Measurements from ENCODE around the gene EVA1A. TPM values are rescaled to one million over a fixed set of nuclear protein-coding genes. Genes with fewer than 3 reads are reported as not detected.

The EVA1A gene
- polyA plus RNA-seq, 3 donors: not detected

GRCh38 chr2:75527676-75528075 is 33.1 kb downstream of the EVA1A start:
- Mint-ChIP-seq H3K27ac (no peak overlapping the region), H3K4me3 (no peak overlapping the region), H3K27me3 (ENCODE audit: low read depth in 3 of 3) (peaks cover 0 to 3% (median 2%) of the 10 kb centered on the region in 3 donors), H3K36me3 (no peaks in the 10 kb centered on the region), H3K4me1 (no peaks in the 10 kb centered on the region), H3K9me3 (peaks cover 0 to 5% (median 0%) of the 10 kb centered on the region in 7 donors)
- Histone ChIP-seq H3K27ac (ENCODE audit: low read depth in 1 of 2, low read length in 2 of 2) (no peak overlapping the region), H3K4me1 (ENCODE audit: control insufficient read depth in 1 of 2, insufficient read depth in 2 of 2, low read length in 2 of 2) (no peaks in the 10 kb centered on the region), H3K9ac (ENCODE audit: insufficient read depth, low read length, poor library complexity, severe bottlenecking) (no peak overlapping the region), H3K27me3 (ENCODE audit: control insufficient read depth in 2 of 2, insufficient read depth in 2 of 2, low read length in 2 of 2) (no peaks in the 10 kb centered on the region), H2AFZ (ENCODE audit: insufficient read depth, low read depth, low read length, poor library complexity, severe bottlenecking) (no peak overlapping the region), H3K36me3 (replicated peaks in 1 of 2; ENCODE audit: control insufficient read depth in 1 of 2, insufficient read depth in 2 of 2, low read length in 2 of 2) (no peaks in the 10 kb centered on the region), H3K4me2 (replicated peaks; ENCODE audit: extremely low read depth, low read length, poor library complexity, severe bottlenecking) (no peak overlapping the region), H4K20me1 (ENCODE audit: insufficient read depth, low read length) (no peaks in the 10 kb centered on the region), H3K4me3 (replicated peaks in 1 of 3; ENCODE audit: low read depth in 2 of 3, low read length in 3 of 3) (no peak overlapping the region), H3K9me3 (replicated peaks in 1 of 2; ENCODE audit: control insufficient read depth in 1 of 2, insufficient read depth in 1 of 2, low read length in 2 of 2) (no peaks in the 10 kb centered on the region), H3K79me2 (ENCODE audit: insufficient read depth, low read length) (no peaks in the 10 kb centered on the region)
- DNase-seq: no peak
- TF ChIP-seq CTCF (IDR thresholded peaks at IDR 0.05): no peak
- intact Hi-C loops (cut with micrococcal nuclease): no loop called here
- WGBS (ENCODE audit: insufficient coverage): no CpG with 5 or more reads among the region's 1 CpG

GRCh38 chr2:75526842-75527241 is 33.9 kb downstream of the EVA1A start:
- Histone ChIP-seq H2AFZ (ENCODE audit: insufficient read depth, low read depth, low read length, poor library complexity, severe bottlenecking) (no peak overlapping the region), H3K27me3 (ENCODE audit: control insufficient read depth in 2 of 2, insufficient read depth in 2 of 2, low read length in 2 of 2) (no peaks in the 10 kb centered on the region), H3K36me3 (replicated peaks in 1 of 2; ENCODE audit: control insufficient read depth in 1 of 2, insufficient read depth in 2 of 2, low read length in 2 of 2) (no peaks in the 10 kb centered on the region), H3K9me3 (replicated peaks in 1 of 2; ENCODE audit: control insufficient read depth in 1 of 2, insufficient read depth in 1 of 2, low read length in 2 of 2) (no peaks in the 10 kb centered on the region), H3K27ac (ENCODE audit: low read depth in 1 of 2, low read length in 2 of 2) (no peak overlapping the region), H3K4me3 (replicated peaks in 1 of 3; ENCODE audit: low read depth in 2 of 3, low read length in 3 of 3) (no peak overlapping the region), H3K9ac (ENCODE audit: insufficient read depth, low read length, poor library complexity, severe bottlenecking) (no peak overlapping the region), H4K20me1 (ENCODE audit: insufficient read depth, low read length) (no peaks in the 10 kb centered on the region), H3K79me2 (ENCODE audit: insufficient read depth, low read length) (no peaks in the 10 kb centered on the region), H3K4me2 (replicated peaks; ENCODE audit: extremely low read depth, low read length, poor library complexity, severe bottlenecking) (no peak overlapping the region), H3K4me1 (ENCODE audit: control insufficient read depth in 1 of 2, insufficient read depth in 2 of 2, low read length in 2 of 2) (no peaks in the 10 kb centered on the region)
- Mint-ChIP-seq H3K4me3 (no peak overlapping the region), H3K27ac (no peak overlapping the region), H3K36me3 (no peaks in the 10 kb centered on the region), H3K9me3 (peaks cover 0 to 5% (median 0%) of the 10 kb centered on the region in 7 donors), H3K4me1 (no peaks in the 10 kb centered on the region), H3K27me3 (ENCODE audit: low read depth in 3 of 3) (peaks cover 0 to 2% (median 2%) of the 10 kb centered on the region in 3 donors)
- intact Hi-C loops (cut with micrococcal nuclease): no loop called here
- TF ChIP-seq CTCF (IDR thresholded peaks at IDR 0.05): no peak
- DNase-seq: no peak

All from CD14-positive monocyte (primary cell).